Fibroblast of mammary gland (primary cell): Measurements from ENCODE around the gene SYP.
"Not testable (repeated sequence)": the region's sequence is repeated elsewhere in the genome, so short reads cannot be mapped to it uniquely, and the experiment has no call there.

Experiments
- DNase-seq: peaks from one replicate; pipeline ENCODE4 v3.0.0-alpha.2; 2010; ENCODE audit warnings: low read depth
- H3K4me3 ChIP-seq: 2 replicates; pipeline ENCODE4 v1.5.1; 2011; ENCODE audit warnings: low read depth, mild to moderate bottlenecking, low read length, moderate library complexity; ENCODE audit not compliant: control insufficient read depth
- TF ChIP-seq, protein P1 (sequence below): conservative IDR thresholded peaks from 2 replicates; pipeline ENCODE4 v1.5.1; 2011; ENCODE audit warnings: low read depth, low read length, inconsistent platforms; ENCODE audit not compliant: control insufficient read depth, insufficient read depth

Gene SYP

DNA sequence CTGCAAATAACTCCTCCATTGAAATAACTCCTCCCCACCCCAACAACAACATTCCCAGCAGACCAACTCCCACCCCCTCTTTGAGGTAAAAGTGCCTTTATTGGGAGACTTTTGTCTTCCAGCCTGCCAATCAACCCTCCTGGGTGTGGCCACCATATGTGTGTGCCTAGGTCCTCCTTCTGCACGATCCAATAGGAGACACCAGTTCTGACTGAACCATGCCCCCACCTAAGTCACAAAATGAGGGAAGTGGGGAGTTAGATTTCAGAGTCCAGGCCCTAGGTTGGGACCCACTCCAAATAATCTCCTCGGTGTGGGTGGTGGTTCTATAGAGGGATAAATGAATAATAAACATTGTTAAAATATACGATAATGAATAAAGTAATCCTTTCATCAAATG lies 25.3 kb downstream of the SYP start:
- no peak for DNase-seq
- H3K4me3 ChIP-seq: no peak overlapping the region
- TF ChIP-seq, protein P1, sequence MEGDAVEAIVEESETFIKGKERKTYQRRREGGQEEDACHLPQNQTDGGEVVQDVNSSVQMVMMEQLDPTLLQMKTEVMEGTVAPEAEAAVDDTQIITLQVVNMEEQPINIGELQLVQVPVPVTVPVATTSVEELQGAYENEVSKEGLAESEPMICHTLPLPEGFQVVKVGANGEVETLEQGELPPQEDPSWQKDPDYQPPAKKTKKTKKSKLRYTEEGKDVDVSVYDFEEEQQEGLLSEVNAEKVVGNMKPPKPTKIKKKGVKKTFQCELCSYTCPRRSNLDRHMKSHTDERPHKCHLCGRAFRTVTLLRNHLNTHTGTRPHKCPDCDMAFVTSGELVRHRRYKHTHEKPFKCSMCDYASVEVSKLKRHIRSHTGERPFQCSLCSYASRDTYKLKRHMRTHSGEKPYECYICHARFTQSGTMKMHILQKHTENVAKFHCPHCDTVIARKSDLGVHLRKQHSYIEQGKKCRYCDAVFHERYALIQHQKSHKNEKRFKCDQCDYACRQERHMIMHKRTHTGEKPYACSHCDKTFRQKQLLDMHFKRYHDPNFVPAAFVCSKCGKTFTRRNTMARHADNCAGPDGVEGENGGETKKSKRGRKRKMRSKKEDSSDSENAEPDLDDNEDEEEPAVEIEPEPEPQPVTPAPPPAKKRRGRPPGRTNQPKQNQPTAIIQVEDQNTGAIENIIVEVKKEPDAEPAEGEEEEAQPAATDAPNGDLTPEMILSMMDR: no peak

DNA sequence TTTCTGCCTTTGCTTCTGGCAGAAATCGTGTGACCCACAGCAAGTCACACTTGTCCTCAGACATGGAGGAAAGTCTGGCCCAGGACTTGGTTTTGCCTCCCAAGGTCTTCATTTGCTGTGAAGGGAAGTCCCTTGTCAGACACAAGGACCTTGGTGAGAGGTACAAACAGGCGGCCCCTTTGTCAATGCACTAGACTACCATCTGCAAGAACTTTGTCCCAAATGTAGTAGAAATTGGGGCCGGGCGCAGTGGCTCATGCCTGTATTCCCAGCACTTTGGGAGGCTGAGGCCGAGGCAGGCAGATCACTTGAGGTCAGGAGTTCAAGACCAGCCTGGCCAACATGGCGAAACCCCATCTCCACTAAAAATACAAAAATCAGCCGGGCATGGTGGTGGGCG lies 26.4 kb downstream of the SYP start:
- DNase-seq, H3K4me3 ChIP-seq: not testable (repeated sequence)

DNA sequence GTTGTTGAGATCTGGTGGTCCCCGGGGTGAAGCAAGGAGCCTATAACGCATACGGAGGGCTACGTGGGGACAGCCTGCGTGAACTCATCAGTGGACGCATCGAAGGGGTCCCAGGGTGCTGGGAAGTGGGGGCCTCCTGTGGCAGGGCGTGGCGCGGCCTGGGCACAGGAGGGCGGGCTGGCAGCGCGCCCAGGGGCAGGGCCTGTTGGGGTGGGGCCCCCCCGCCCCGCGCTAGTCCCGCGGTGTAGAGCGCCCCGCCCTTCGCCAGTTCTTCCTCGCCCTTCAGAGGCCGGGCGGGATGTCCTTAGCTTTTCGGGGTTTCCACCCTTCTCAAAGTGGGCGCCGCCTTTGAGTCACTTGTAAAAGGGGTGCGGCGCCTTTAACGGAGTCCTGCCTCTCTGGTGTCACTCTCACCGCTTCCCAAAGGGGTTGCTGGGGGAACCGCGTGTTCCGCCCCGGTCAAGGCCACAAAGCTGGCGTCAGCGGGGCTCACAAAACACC lies 27.7 kb downstream of the SYP start:
- TF ChIP-seq, protein P1: no peak
- H3K4me3 ChIP-seq: peak overlapping the region; percentile 70
- peak; percentile 59 for DNase-seq

DNA sequence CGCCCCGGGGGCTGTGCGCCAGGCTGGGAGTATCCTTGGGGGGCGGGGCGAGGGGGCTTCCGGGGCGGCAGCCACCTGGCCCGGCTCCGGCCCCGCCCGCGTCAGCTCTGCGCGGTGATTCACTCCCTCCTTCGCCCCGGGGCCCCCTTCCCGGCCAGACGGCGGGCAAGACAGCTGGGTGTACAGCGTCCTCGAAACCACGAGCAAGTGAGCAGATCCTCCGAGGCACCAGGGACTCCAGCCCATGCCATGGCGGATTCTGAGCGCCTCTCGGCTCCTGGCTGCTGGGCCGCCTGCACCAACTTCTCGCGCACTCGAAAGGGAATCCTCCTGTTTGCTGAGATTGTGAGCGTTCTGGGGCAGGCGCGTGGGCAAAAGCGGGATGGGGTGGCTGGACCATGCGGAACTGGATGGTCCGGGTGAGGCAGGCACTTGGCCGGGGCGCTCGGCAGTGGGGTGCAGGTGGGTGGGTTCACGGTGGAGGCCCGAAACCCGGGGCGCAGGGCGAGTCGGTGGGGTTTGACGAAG lies 28.2 kb downstream of the SYP start, which contains the start of gene PLP2:
PLP2 (plus strand) TSS at position 147 of the 528 bp plus-strand sequence; CDS start at position 250, 103 bp downstream.
- TF ChIP-seq, protein P1: no peak
- peak; percentile 43 for DNase-seq
- peak within 1 kb of the TSS; percentile 70 for H3K4me3 ChIP-seq

DNA sequence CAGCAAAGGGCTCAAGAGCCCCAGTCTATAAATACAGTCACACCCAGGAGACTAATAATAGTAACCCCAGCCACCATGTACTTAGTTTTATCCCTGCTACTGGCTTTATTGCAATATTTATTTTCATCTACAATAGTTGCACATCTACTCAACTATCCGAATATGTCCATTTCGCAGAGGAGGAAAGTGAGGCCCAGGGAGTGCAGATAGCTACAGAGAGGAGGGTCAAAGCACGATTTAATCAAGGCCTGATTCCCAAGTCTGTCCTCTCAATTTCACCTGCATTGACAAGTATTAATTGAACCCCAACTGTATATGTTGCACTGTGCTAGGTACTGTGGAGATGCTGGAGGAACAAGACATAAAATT lies 32.3 kb downstream of the SYP start:
- TF ChIP-seq, protein P1: no peak

DNA sequence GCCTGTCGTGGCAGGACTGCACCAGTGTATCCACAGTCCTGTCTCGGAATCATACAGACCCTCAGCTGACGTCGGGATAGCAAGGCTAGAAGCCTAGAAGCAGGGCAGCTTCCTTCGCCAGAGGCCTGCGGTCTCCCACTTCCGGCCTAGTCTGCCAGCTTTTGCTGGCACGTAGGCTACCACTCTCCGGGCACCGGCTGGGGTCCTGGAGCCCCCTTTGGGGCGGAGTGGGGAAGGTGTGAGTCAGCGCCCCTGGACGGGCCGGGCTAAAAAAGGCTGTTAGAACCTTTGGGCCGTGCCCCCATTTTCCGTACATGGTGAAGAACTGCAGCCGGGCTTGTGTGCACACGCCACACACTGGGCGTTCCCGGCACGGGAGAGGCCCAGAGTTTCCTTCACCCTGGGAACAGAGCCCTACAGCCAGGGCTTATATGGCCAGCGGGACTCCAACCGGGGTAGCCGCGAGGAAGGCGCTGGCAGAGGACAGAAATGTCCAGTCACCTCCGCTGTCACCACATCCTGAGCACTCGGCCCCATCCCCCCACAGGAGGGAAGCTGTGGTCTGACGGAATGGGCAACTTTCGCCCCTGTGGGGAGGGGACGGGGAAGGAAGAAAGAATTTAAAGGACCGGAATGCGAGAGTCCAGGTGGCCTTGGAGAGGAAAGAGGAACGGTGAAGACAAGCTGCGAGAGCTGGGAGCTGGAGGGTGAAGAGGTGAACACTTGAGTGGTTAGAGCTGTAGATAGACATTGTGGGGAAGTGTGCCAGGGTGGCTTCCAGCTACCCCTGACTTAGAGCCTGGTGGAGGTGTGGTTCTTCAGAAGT lies 32.9 kb downstream of the SYP start:
- DNase-seq: peak; percentile 45
- H3K4me3 ChIP-seq: peak overlapping the region; percentile 9
- TF ChIP-seq, protein P1: no peak

More for the DNA sequence above, 32.3 kb downstream of the SYP start:
- peak overlapping the region; percentile 9 for H3K4me3 ChIP-seq
- DNase-seq: no peak

DNA sequence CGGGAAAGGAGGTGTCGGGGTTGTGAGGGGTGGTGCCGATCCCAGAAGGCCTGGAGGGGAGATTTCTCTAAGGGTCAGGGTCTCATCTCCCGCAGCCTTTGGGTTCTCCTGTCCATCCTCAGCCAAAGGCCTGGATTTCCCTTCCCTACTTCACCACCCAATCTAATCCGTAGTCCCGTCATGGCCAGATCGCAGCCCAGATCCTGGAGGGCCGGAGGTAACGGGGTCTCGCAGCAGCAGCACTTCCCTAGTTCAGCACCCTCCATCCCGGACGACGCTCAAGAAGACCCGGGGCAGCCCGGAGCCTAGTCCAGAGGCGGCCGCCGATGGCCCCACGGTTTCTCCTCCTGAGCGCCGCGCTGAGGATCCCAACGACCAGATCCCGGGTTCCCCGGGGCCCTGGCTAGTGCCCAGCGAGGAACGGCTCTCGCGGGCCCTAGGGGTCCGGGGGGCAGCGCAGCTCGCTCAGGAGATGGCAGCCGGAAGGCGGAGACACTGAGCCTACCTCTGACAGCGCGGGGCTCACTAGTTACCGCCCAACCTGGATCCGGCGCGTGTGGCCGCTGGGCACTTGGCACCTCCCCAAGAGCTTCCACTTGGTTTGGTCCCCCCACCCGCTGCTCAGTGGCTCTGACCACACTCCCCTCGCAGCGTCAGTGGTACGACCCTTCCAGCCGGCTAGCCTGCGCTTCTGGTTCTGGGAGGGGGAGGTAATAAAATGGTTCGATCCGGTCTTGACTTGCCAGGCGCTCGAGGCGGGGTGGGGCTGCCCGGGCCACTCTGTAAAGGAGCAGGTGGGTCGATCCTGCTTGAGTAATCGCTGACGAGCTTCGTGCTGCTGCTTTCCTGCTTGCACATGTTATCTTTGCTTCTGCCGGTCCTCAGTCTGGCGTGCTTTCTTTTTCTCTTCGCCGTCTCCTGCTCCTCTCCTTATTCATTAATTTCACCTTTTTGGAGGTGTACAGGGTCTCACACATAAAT lies 33.8 kb downstream of the SYP start:
- no peak overlapping the region for H3K4me3 ChIP-seq
- peak; percentile 41 for DNase-seq
- TF ChIP-seq, protein P1: no peak
